Stimulated activated CD4-positive, alpha-beta T cell treated with anti-CD3 and anti-CD28 coated beads, Interleukin-4, amount 100 ng/mL, for 4 hours (primary cell): ENCODE data around the gene CDK14.

ENCODE experiments used
- DNase-seq, 2 experiments: peaks; one replicate each; pipeline ENCODE4 v3.0.0-alpha.2; 2020

The CDK14 gene

DNA sequence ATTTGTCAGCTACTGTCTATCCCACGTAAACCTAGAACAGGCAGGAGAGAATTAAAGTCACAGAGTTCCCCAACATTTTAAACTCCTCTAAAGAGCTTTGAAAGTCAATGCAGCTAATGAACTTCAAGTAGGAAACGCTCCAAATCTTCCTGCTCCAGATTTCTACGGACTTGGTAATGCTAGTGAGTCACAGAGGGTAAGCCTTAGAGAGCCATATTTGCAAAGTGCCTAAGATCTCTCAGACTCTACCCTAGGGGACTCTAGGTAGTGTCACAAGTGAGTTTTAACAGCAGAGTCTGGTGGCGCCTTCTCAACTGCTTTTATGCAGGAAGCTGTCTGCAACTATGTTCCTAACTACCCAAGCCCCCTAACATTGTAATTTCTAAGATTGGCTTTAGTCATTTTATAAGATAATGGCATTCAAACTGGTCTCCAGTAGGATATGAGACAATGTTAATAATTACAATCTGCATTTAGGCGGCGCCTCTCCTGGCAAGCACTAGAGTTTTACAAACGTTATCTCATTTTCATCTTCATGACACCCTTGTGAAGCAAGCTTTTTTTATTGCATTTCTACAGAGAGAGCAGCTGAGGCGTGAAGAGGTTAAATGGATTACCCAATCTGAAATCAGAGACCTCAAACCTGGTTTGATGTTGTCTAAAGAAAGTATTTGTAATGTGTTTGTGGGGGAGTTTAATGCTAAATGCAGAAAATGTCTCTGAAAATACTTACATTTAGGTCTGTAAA, 646.1 kb downstream of the CDK14 start:
- no peak for DNase-seq

GRCh38 chr7:91243591-91244301, 647.6 kb downstream of the CDK14 start:
- no peak for DNase-seq

- no peak for DNase-seq
Observed at GRCh38 chr7:91247500-91247899, 651.4 kb downstream of the CDK14 start.

DNA sequence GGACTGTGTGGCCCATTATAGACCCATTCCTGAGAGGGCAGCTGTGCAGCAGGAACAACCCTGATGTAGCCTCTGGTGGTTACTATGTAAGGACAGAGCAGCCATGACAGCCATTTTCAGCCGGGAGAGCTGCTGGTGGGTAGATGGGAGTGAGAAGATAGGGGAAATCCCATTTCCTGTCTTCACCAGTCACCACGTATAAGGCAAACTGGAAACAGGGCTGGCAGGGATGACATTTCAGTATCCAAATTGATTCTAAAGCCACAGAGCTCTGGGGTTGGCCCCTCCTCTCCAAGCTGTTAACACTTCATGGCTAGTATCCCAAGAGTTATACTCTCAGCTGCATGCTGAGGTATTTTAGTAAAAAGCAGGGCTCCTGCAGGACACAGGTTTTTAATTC, 652.9 kb downstream of the CDK14 start:
- no peak for DNase-seq

DNA sequence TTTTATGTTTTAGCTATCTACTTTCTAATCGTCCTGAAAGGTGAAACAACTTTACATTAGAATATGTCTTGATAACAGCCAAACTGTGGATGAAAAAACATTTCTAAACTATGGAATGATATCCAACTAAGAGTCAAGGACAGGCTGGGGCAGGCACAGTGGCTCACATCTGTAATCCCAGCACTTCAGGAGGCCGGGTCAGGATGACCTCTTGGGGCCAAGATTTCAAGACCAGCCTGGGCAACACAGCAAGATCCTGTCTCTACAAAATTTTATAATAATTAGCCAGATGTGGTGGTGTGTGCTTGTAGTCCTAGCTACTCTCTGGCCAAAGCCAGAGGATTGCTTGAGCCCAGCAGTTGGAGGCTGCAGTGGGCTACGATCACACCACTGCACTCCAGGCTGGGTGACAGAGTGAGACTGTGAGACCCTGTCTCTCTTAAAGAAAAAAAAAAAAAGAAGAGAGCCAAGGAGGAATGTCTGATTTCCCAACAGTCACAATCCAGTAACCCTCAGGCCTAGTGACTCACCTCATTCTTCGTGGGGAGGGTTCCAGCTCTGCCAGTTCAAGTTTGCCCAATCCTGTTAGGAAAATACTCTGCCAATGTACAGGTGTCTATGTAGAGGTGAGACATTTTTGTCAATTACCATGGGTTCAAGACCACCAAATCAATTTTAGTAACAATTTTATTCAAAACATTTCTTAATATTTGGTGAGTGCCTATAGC, 653.5 kb downstream of the CDK14 start:
- no peak for DNase-seq

DNA sequence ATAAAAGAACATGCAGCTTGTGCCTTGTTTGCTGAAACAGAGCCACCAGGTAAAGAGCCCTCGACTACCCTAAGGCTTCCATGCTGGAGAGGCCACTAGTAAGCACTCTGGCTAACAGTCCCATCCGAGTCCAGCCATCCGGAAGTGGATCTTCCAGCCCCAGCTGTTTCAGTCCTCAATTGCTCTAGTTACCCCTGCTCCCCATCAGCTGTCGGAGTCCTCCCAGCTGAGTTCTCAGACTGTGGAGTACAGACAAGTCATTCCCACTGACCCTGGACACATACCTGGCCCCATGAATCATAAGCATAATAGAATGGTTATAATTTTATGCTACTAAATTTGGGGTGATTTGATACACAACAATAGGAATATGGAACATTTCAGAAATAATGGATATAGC, 654.6 kb downstream of the CDK14 start:
- no peak for DNase-seq

DNA sequence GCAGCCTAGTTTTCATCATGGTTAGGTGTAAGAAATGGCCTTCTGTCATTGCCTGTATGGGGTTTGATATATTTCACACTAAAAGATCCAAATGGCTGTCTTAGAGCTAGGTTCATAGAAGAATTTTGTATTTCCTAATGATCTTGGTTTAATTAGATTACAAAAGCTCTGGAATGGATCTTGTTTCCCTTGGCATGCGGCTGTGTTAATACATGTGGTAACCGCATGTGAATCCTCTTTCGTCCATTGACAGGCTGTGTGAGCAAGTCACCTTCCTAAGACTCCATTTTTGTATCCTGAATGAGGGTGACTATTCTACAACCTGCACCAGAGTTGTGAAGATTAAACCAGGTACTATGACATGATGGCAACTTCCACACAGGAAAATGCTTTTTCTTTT, 655.8 kb downstream of the CDK14 start:
- DNase-seq = no peak
